Measurements from ENCODE around the gene DYNLT4. TPM values are rescaled to one million over a fixed set of nuclear protein-coding genes. Genes with fewer than 3 reads are reported as not detected.

Gene DYNLT4
- 0.52 TPM for polyA plus RNA-seq
- long read RNA-seq, donor 1, transcript TCTEX1D4-201 (1 exons, 763 nt) = major isoform, 5 of 5 reads
- long read RNA-seq, donor 1, partial matches to known transcripts = 0 of 5 reads
- long read RNA-seq, donor 1, other reads (novel, unspliced or antisense) = 0 of 5 reads
- long read RNA-seq, donor 2, partial matches to known transcripts = 0 of 3 reads
- long read RNA-seq, donor 2, other reads (novel, unspliced or antisense) = 0 of 3 reads
- long read RNA-seq, donor 3 = 0 reads
- long read RNA-seq, donor 4, partial matches to known transcripts = 0 of 2 reads
- long read RNA-seq, donor 4, other reads (novel, unspliced or antisense) = 0 of 2 reads
- long read RNA-seq, donor 5, transcript TCTEX1D4-201 (1 exons, 763 nt) = major isoform, 8 of 8 reads
- long read RNA-seq, donor 5, partial matches to known transcripts = 0 of 8 reads
- long read RNA-seq, donor 5, other reads (novel, unspliced or antisense) = 0 of 8 reads
- long read RNA-seq, donor 6, transcript TCTEX1D4-201 (1 exons, 763 nt) = major isoform, 12 of 12 reads
- long read RNA-seq, donor 6, partial matches to known transcripts = 0 of 12 reads
- long read RNA-seq, donor 6, other reads (novel, unspliced or antisense) = 0 of 12 reads
- long read RNA-seq, donor 7, partial matches to known transcripts = 0 of 4 reads
- long read RNA-seq, donor 7, other reads (novel, unspliced or antisense) = 0 of 4 reads
- long read RNA-seq, donor 8, partial matches to known transcripts = 0 of 2 reads
- long read RNA-seq, donor 8, other reads (novel, unspliced or antisense) = 0 of 2 reads
- long read RNA-seq, donor 9, partial matches to known transcripts = 0 of 3 reads
- long read RNA-seq, donor 9, other reads (novel, unspliced or antisense) = 0 of 3 reads
- long read RNA-seq, donor 10, transcript TCTEX1D4-201 (1 exons, 763 nt) = major isoform, 9 of 9 reads
- long read RNA-seq, donor 10, partial matches to known transcripts = 0 of 9 reads
- long read RNA-seq, donor 10, other reads (novel, unspliced or antisense) = 0 of 9 reads
- long read RNA-seq, donor 11, transcript TCTEX1D4-201 (1 exons, 763 nt) = major isoform, 6 of 6 reads
- long read RNA-seq, donor 11, partial matches to known transcripts = 0 of 6 reads
- long read RNA-seq, donor 11, other reads (novel, unspliced or antisense) = 0 of 6 reads

- no peak for DNase-seq
- H3K4me1 ChIP-seq (ENCODE audit: control insufficient read depth, insufficient read depth, low read length) = peaks cover 51% of the 10 kb centered on the region
These were observed at the start of gene DYNLT4 for GRCh38 chr1:44806704-44807363. TSS of gene DYNLT4 (minus strand) at chr1:44807351. CDS start at chr1:44806668, 683 bp downstream.

GRCh38 chr1:44855742-44856141, 48.6 kb upstream of the DYNLT4 start:
- no peaks in the 10 kb centered on the region for H3K27me3 ChIP-seq (ENCODE audit: control insufficient read depth, insufficient read depth, low read length)
- DNase-seq = peak in 1 of 2 donors; percentile 44
- no peaks in the 10 kb centered on the region for H3K9me3 ChIP-seq (ENCODE audit: control insufficient read depth, low read depth, low read length)
- no peak overlapping the region for H3K27ac ChIP-seq (ENCODE audit: low read length)
- no peak overlapping the region for H3K4me3 ChIP-seq (ENCODE audit: low read length)
- peaks cover 15% of the 10 kb centered on the region for H3K36me3 ChIP-seq (ENCODE audit: control insufficient read depth, insufficient read depth, low read length)
- WGBS (ENCODE audit: insufficient coverage, low lambda C conversion rate) = 86% methylated on average over 1 of the region's 7 CpGs
- H3K4me1 ChIP-seq (ENCODE audit: control insufficient read depth, insufficient read depth, low read length) = no peaks in the 10 kb centered on the region

More at GRCh38 chr1:44806704-44807363, at the start of gene DYNLT4:
- no peaks in the 10 kb centered on the region for H3K9me3 ChIP-seq (ENCODE audit: control insufficient read depth, low read depth, low read length)
- peak within 1 kb of the TSS; percentile 97 for H3K27ac ChIP-seq (ENCODE audit: low read length)
- no peak within 1 kb of the TSS for H3K4me3 ChIP-seq (ENCODE audit: low read length)
- peaks cover 33% of the 10 kb centered on the region for H3K36me3 ChIP-seq (ENCODE audit: control insufficient read depth, insufficient read depth, low read length)
- no CpG with 5 or more reads among the region's 7 CpGs for WGBS (ENCODE audit: insufficient coverage, low lambda C conversion rate)
- H3K27me3 ChIP-seq (ENCODE audit: control insufficient read depth, insufficient read depth, low read length) = no peaks in the 10 kb centered on the region

- no CpG with 5 or more reads among the region's 1 CpG for WGBS (ENCODE audit: insufficient coverage, low lambda C conversion rate)
- Histone ChIP-seq H3K36me3 (ENCODE audit: control insufficient read depth, insufficient read depth, low read length) (peaks cover 20% of the 10 kb centered on the region), H3K4me1 (ENCODE audit: control insufficient read depth, insufficient read depth, low read length) (no peaks in the 10 kb centered on the region), H3K4me3 (ENCODE audit: low read length) (no peak overlapping the region), H3K9me3 (ENCODE audit: control insufficient read depth, low read depth, low read length) (no peaks in the 10 kb centered on the region), H3K27ac (ENCODE audit: low read length) (no peak overlapping the region), H3K27me3 (ENCODE audit: control insufficient read depth, insufficient read depth, low read length) (no peaks in the 10 kb centered on the region)
- no peak for DNase-seq
These were observed 47.8 kb upstream of the DYNLT4 start for GRCh38 chr1:44854970-44855369.

- no peaks in the 10 kb centered on the region for H3K9me3 ChIP-seq (ENCODE audit: control insufficient read depth, low read depth, low read length)
- no peak overlapping the region for H3K4me3 ChIP-seq (ENCODE audit: low read length)
- H3K4me1 ChIP-seq (ENCODE audit: control insufficient read depth, insufficient read depth, low read length) = no peaks in the 10 kb centered on the region
- no peak overlapping the region for H3K27ac ChIP-seq (ENCODE audit: low read length)
- WGBS (ENCODE audit: insufficient coverage, low lambda C conversion rate) = no CpG with 5 or more reads among the region's 6 CpGs
- peaks cover 21% of the 10 kb centered on the region for H3K36me3 ChIP-seq (ENCODE audit: control insufficient read depth, insufficient read depth, low read length)
- DNase-seq = no peak
- no peaks in the 10 kb centered on the region for H3K27me3 ChIP-seq (ENCODE audit: control insufficient read depth, insufficient read depth, low read length)
These were observed 46.0 kb upstream of the DYNLT4 start for GRCh38 chr1:44853201-44853600.

- Histone ChIP-seq H3K9me3 (ENCODE audit: control insufficient read depth, low read depth, low read length) (no peaks in the 10 kb centered on the region), H3K36me3 (ENCODE audit: control insufficient read depth, insufficient read depth, low read length) (peaks cover 9% of the 10 kb centered on the region), H3K4me1 (ENCODE audit: control insufficient read depth, insufficient read depth, low read length) (no peaks in the 10 kb centered on the region), H3K27me3 (ENCODE audit: control insufficient read depth, insufficient read depth, low read length) (no peaks in the 10 kb centered on the region), H3K27ac (ENCODE audit: low read length) (no peak overlapping the region), H3K4me3 (ENCODE audit: low read length) (no peak overlapping the region)
- no CpG with 5 or more reads among the region's 1 CpG for WGBS (ENCODE audit: insufficient coverage, low lambda C conversion rate)
- DNase-seq = no peak
These were observed 44.2 kb upstream of the DYNLT4 start for GRCh38 chr1:44851308-44851707.

GRCh38 chr1:44849575-44850132, 42.5 kb upstream of the DYNLT4 start:
- no peak overlapping the region for H3K4me3 ChIP-seq (ENCODE audit: low read length)
- no peaks in the 10 kb centered on the region for H3K27me3 ChIP-seq (ENCODE audit: control insufficient read depth, insufficient read depth, low read length)
- no peak for DNase-seq
- peaks cover 9% of the 10 kb centered on the region for H3K36me3 ChIP-seq (ENCODE audit: control insufficient read depth, insufficient read depth, low read length)
- H3K27ac ChIP-seq (ENCODE audit: low read length) = no peak overlapping the region
- no peaks in the 10 kb centered on the region for H3K4me1 ChIP-seq (ENCODE audit: control insufficient read depth, insufficient read depth, low read length)
- WGBS (ENCODE audit: insufficient coverage, low lambda C conversion rate) = no CpG with 5 or more reads among the region's 2 CpGs
- H3K9me3 ChIP-seq (ENCODE audit: control insufficient read depth, low read depth, low read length) = no peaks in the 10 kb centered on the region

- Histone ChIP-seq H3K36me3 (ENCODE audit: control insufficient read depth, insufficient read depth, low read length) (peaks cover 9% of the 10 kb centered on the region), H3K4me3 (ENCODE audit: low read length) (no peak overlapping the region), H3K27me3 (ENCODE audit: control insufficient read depth, insufficient read depth, low read length) (no peaks in the 10 kb centered on the region), H3K9me3 (ENCODE audit: control insufficient read depth, low read depth, low read length) (no peaks in the 10 kb centered on the region), H3K27ac (ENCODE audit: low read length) (no peak overlapping the region), H3K4me1 (ENCODE audit: control insufficient read depth, insufficient read depth, low read length) (no peaks in the 10 kb centered on the region)
- no CpG with 5 or more reads among the region's 7 CpGs for WGBS (ENCODE audit: insufficient coverage, low lambda C conversion rate)
- DNase-seq = no peak
These were observed 41.5 kb upstream of the DYNLT4 start for GRCh38 chr1:44848456-44849181.

- peaks cover under 1% of the 10 kb centered on the region for H3K9me3 ChIP-seq (ENCODE audit: control insufficient read depth, low read depth, low read length)
- peaks cover 7% of the 10 kb centered on the region for H3K36me3 ChIP-seq (ENCODE audit: control insufficient read depth, insufficient read depth, low read length)
- no peak overlapping the region for H3K27ac ChIP-seq (ENCODE audit: low read length)
- H3K4me1 ChIP-seq (ENCODE audit: control insufficient read depth, insufficient read depth, low read length) = peaks cover under 1% of the 10 kb centered on the region
- no peaks in the 10 kb centered on the region for H3K27me3 ChIP-seq (ENCODE audit: control insufficient read depth, insufficient read depth, low read length)
- H3K4me3 ChIP-seq (ENCODE audit: low read length) = no peak overlapping the region
- WGBS (ENCODE audit: insufficient coverage, low lambda C conversion rate) = no CpG with 5 or more reads among the region's 1 CpG
- no peak for DNase-seq
These were observed 40.7 kb upstream of the DYNLT4 start for GRCh38 chr1:44847845-44848244.

GRCh38 chr1:44846985-44847384, 39.8 kb upstream of the DYNLT4 start:
- DNase-seq = no peak
- Histone ChIP-seq H3K27me3 (ENCODE audit: control insufficient read depth, insufficient read depth, low read length) (no peaks in the 10 kb centered on the region), H3K36me3 (ENCODE audit: control insufficient read depth, insufficient read depth, low read length) (peaks cover 7% of the 10 kb centered on the region), H3K4me3 (ENCODE audit: low read length) (no peak overlapping the region), H3K9me3 (ENCODE audit: control insufficient read depth, low read depth, low read length) (peaks cover 3% of the 10 kb centered on the region), H3K4me1 (ENCODE audit: control insufficient read depth, insufficient read depth, low read length) (peaks cover 2% of the 10 kb centered on the region), H3K27ac (ENCODE audit: low read length) (no peak overlapping the region)
- WGBS (ENCODE audit: insufficient coverage, low lambda C conversion rate) = no CpG with 5 or more reads among the region's 1 CpG

Measured in large intestine (tissue), 12 donors.